ENCODE measurements around the gene BPI.
"Not testable (repeated sequence)": the region's sequence is repeated elsewhere in the genome, so short reads cannot be mapped to it uniquely, and the experiment has no call there.

GRCh38 chr20:38281176-38281915, 22.6 kb upstream of the BPI start:
- TF ChIP-seq CTCF, POLR2A (IDR thresholded peaks at IDR 0.05): not testable (repeated sequence)
